Neural crest cell (in vitro differentiated cells): ENCODE data around the gene CRYZ. TPM values are rescaled to one million over a fixed set of nuclear protein-coding genes. Genes with fewer than 3 reads are reported as not detected.
"Not testable (repeated sequence)": the region's sequence is repeated elsewhere in the genome, so short reads cannot be mapped to it uniquely, and the experiment has no call there.

Source experiments
- DNase-seq: peaks from one replicate; pipeline ENCODE4 v3.0.0; 2021; ENCODE audit warnings: low read depth, mixed read lengths, low spot score
- H3K27ac Mint-ChIP-seq: one replicate; pipeline ENCODE4 v1.8.0; 2021; ENCODE audit warnings: mild to moderate bottlenecking, mixed read lengths; ENCODE audit not compliant: unreplicated experiment
- H3K27me3 Mint-ChIP-seq: 2 replicates; pipeline ENCODE4 v1.8.0; 2021; ENCODE audit warnings: low read depth, mild to moderate bottlenecking, mixed read lengths
- H3K36me3 Mint-ChIP-seq: 2 replicates; pipeline ENCODE4 v1.8.0; 2021; ENCODE audit warnings: low read depth, mild to moderate bottlenecking, mixed read lengths
- H3K4me1 Mint-ChIP-seq: 2 replicates; pipeline ENCODE4 v1.8.0; 2021; ENCODE audit warnings: mixed read lengths
- H3K4me3 Mint-ChIP-seq: one replicate; pipeline ENCODE4 v1.8.0; 2021; ENCODE audit warnings: mild to moderate bottlenecking, mixed read lengths
- H3K9me3 Mint-ChIP-seq: 2 replicates; pipeline ENCODE4 v1.8.0; 2021; ENCODE audit warnings: mixed read lengths
- total RNA-seq: library from RNA; stranded (reverse); gene quantifications from 2 replicates; pipeline ENCODE4 v1.2.1, GENCODE V29; 2021
- TF ChIP-seq, protein P1 (sequence below): fragments of 200-600 bp; sonication (generic); conservative IDR thresholded peaks from 2 replicates; pipeline ENCODE4 v1.5.0; 2021; ENCODE audit warnings: antibody characterized with exemption, mild to moderate bottlenecking

CRYZ gene
- total RNA-seq, 1 donor from 2014 or later = 12.5 TPM

DNA sequence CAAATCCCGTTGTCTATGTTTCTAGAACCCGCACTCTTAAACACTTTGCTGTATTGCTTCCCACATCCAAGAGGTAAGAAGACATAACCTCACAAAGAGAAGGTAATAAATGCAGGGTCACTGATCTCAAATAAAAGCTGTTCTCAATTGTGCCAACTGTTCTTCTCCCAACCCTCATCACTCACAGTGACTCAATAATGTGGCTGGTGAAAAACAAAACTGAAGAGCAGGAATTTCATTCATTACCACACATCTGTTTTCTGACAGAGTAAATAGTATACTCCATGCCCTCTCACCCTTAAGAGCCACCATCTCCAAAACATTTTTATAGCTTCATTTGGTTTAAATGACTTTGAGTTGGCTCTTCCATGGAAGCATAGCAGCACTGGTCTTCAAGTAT, 53.0 kb downstream of the CRYZ start:
- Mint-ChIP-seq H3K9me3 (peaks cover 2% of the 10 kb centered on the region), H3K4me1 (peaks cover 3% of the 10 kb centered on the region), H3K27me3 (peaks cover 11% of the 10 kb centered on the region), H3K36me3 (no peaks in the 10 kb centered on the region), H3K27ac (no peak overlapping the region), H3K4me3 (no peak overlapping the region)
- TF ChIP-seq, protein P1, sequence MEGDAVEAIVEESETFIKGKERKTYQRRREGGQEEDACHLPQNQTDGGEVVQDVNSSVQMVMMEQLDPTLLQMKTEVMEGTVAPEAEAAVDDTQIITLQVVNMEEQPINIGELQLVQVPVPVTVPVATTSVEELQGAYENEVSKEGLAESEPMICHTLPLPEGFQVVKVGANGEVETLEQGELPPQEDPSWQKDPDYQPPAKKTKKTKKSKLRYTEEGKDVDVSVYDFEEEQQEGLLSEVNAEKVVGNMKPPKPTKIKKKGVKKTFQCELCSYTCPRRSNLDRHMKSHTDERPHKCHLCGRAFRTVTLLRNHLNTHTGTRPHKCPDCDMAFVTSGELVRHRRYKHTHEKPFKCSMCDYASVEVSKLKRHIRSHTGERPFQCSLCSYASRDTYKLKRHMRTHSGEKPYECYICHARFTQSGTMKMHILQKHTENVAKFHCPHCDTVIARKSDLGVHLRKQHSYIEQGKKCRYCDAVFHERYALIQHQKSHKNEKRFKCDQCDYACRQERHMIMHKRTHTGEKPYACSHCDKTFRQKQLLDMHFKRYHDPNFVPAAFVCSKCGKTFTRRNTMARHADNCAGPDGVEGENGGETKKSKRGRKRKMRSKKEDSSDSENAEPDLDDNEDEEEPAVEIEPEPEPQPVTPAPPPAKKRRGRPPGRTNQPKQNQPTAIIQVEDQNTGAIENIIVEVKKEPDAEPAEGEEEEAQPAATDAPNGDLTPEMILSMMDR = no peak
- DNase-seq = no peak

DNA sequence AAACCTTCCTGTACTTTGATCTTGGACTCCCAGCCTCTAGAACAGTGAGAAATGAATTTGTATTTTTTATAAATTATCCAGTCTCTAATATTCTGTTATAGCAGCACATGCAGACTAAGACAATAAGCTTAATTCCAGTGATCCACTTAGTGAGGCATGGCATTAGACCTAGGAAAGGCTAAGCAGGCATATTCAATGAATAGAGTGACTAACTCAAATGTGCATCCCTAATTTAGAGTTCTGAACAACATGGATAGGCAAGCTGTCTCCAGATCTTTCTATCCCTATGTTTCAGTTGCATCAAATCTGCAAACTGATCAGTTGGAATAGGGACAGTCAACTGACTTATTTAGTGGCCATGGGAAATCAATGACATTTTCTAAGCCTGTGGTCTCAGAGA, 54.9 kb downstream of the CRYZ start:
- peaks cover 9% of the 10 kb centered on the region for H3K4me1 Mint-ChIP-seq
- TF ChIP-seq, protein P1 = no peak
- no peak overlapping the region for H3K4me3 Mint-ChIP-seq
- H3K9me3 Mint-ChIP-seq = peaks cover 2% of the 10 kb centered on the region
- no peak overlapping the region for H3K27ac Mint-ChIP-seq
- no peaks in the 10 kb centered on the region for H3K36me3 Mint-ChIP-seq
- DNase-seq = no peak
- H3K27me3 Mint-ChIP-seq = peaks cover 24% of the 10 kb centered on the region

DNA sequence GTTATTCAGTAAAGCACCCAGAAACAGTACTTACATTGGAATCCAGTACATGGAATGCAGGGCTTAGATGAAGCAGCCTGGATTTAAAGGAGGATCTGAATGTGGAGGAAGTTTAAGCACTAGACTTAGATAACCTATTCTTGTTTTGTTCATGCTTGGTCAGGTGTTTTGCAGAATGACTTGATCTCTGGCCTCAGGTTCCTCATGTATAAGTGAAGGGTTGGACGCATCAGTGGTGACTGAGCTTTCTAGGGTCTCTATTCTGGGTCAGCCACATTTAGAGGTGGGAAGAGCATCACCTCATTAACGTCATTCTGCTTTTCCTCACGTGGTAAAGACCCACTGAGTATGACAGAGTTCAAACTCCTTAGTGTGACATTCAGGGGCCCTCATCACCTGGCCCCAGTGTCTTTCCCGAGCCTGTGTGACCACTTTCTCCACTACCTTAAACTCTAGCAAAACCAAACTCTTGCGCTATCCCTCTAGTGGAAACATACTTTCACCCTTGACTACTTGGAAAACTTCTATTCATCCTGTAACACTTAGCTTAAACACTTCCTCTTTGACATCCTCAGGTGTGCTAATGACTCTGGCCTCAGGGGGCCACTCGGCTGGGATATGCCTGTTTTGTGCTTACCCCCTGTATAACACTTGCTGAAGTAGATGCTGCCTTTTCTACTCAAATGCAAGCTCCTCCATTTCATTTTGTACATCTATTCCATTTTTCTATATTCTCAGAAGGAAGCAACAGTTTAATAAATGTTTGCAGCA, 58.4 kb downstream of the CRYZ start:
- TF ChIP-seq, protein P1 = no peak
- Mint-ChIP-seq H3K9me3 (peaks cover 11% of the 10 kb centered on the region), H3K27ac (no peak overlapping the region), H3K4me1 (peaks cover 6% of the 10 kb centered on the region), H3K36me3 (no peaks in the 10 kb centered on the region), H3K4me3 (peak overlapping the region; percentile 78), H3K27me3 (peaks cover 29% of the 10 kb centered on the region)
- DNase-seq = no peak

DNA sequence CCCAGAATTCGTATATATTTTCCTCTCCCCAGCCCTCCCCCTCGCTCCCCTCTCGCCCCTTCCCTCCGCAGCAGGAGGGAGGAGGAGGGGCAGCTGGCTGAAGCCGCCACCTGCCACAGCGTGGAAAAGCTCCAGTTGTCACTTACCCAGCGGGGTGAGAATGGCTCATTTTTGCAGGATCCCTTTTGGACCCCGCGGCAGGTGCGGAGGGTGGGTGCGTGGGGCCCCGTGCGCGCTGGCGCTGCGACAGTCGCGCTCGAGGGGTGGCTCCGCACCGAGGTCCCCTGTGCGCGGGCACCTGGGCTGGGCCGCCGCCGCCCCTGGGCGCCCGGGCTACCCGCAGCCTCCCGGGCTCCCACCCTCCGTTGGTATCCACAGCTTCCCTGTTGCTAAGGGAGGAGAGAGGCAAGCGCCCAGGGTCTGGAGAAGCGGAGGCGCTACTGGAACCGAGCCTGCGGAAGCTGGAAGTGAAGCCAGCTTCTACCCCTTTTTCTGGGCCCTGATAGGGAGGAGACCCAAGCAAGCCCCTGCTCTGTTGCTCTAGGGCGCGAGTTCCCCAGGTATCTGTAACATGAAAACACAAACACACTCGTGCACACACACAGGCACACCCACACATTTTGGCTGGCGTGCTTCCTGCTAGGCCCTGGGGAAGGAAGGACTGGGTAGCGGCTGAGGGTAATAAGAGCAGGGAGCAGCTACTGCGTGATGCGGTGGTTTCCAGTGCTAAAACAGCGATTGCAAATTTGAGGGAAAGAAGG, 59.3 kb downstream of the CRYZ start, which contains the start of gene ERICH3:
ERICH3 (minus strand) TSS at position 442 of the 761 bp plus-strand sequence; CDS start at position 169, 273 bp downstream.
- H3K4me3 Mint-ChIP-seq = peak within 1 kb of the TSS; percentile 78
- peak; percentile 7 for DNase-seq
- H3K27me3 Mint-ChIP-seq = peaks cover 29% of the 10 kb centered on the region
- no peak within 1 kb of the TSS for H3K27ac Mint-ChIP-seq
- H3K4me1 Mint-ChIP-seq = peaks cover 6% of the 10 kb centered on the region
- no peaks in the 10 kb centered on the region for H3K36me3 Mint-ChIP-seq
- TF ChIP-seq, protein P1 = no peak
- peaks cover 11% of the 10 kb centered on the region for H3K9me3 Mint-ChIP-seq

DNA sequence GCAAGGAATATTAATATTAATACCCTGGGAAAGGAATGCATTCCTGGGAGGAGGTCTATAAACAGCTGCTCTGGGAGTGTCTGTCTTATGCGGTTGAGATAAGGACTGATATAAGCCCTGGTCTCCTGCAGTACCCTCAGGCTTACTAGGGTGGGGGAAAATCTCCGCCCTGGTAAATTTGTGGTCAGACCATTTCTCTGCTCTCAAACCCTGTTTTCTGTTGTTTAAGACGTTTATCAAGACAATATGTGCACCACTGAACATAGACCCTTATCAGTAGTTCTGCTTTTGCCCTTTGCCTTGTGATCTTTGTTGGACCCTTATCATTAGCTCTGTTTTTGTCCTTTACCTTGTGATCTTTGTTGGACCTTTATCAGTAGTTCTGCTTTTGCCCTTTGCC, 62.0 kb downstream of the CRYZ start:
- not testable (repeated sequence) for H3K4me3 Mint-ChIP-seq, H3K4me1 Mint-ChIP-seq

More for the DNA sequence above, 62.0 kb downstream of the CRYZ start:
- H3K9me3 Mint-ChIP-seq, DNase-seq, H3K27ac Mint-ChIP-seq, H3K36me3 Mint-ChIP-seq: not testable (repeated sequence)
- H3K27me3 Mint-ChIP-seq = peaks cover 32% of the 10 kb centered on the region

Other genes with a start within 250 kb of the CRYZ start
- gene LRRC53, start 220.4 kb downstream of the CRYZ start, total RNA-seq = not detected in 2 replicates
- gene ERICH3, start 59.3 kb downstream of the CRYZ start, total RNA-seq = 0.32 TPM in 1 of 2 replicates, not detected in the other
- gene TYW3, start 102 bp upstream of the CRYZ start, total RNA-seq = 6.8 and 7.9 TPM in 2 replicates